A549 treated with RU486 at 1 μM for 4 hours (cell line): ENCODE data around the gene GPRASP1. TPM values are rescaled to one million over a fixed set of nuclear protein-coding genes. Genes with fewer than 3 reads are reported as not detected.

Experiments
- total RNA-seq: library from RNA; stranded (reverse); fragments of 200-300 nt; extraction: Qiagen RNA extraction; gene quantifications from 5 replicates; pipeline ENCODE4 v1.2.3, GENCODE V29; 2022; ENCODE audit warnings: low read depth

The GPRASP1 gene, protein sequence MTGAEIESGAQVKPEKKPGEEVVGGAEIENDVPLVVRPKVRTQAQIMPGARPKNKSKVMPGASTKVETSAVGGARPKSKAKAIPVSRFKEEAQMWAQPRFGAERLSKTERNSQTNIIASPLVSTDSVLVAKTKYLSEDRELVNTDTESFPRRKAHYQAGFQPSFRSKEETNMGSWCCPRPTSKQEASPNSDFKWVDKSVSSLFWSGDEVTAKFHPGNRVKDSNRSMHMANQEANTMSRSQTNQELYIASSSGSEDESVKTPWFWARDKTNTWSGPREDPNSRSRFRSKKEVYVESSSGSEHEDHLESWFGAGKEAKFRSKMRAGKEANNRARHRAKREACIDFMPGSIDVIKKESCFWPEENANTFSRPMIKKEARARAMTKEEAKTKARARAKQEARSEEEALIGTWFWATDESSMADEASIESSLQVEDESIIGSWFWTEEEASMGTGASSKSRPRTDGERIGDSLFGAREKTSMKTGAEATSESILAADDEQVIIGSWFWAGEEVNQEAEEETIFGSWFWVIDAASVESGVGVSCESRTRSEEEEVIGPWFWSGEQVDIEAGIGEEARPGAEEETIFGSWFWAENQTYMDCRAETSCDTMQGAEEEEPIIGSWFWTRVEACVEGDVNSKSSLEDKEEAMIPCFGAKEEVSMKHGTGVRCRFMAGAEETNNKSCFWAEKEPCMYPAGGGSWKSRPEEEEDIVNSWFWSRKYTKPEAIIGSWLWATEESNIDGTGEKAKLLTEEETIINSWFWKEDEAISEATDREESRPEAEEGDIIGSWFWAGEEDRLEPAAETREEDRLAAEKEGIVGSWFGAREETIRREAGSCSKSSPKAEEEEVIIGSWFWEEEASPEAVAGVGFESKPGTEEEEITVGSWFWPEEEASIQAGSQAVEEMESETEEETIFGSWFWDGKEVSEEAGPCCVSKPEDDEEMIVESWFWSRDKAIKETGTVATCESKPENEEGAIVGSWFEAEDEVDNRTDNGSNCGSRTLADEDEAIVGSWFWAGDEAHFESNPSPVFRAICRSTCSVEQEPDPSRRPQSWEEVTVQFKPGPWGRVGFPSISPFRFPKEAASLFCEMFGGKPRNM (N-terminal part only)
- 0.15 to 0.32 TPM (median 0.30 TPM) in 5 replicates for total RNA-seq

DNA sequence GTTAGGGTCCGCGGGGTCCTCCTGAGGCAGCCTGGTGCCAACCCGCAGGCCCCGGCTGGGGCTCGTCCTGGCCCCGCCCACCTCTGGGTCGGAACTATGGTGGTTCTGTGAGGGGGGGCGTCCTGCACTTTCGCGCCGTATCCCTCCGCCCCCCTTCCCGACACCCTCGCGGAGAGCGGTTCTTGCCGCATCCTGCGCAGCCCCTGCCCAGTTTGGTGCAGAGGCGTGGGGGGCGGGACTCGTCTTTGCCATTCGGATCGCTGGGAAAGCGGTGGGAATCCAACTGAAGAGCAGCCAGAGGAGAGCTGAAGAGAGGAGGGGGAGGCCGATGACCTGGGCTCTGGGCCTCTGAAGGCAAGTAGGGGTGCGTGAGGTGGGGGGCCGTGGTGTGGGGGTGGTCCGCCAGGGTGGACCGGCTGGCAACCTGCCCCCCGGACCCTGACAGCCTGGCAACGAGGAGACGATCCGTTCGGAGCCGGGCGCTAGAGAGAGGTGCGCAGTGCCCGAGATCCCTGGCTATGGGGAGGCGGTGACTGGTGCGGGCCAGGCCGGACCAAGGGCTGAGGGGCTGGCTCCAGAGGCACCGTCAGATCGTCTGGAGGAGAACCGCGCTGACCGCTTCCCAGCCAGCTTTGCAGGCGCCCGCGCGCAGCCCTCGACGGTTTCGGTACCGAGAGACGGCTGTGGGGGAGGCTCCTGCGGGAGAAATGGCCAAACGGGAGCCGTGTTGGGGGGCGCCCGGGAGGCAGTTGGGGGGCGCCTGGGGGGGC is at the start of gene GPRASP1:
TSS of gene GPRASP1 (plus strand) at position 242 of the 770 bp plus-strand sequence. CDS start 2,431 bp downstream, outside the sequence.

Other genes with a start within 250 kb of the GPRASP1 start
- gene NXF2B, start 211.5 kb upstream of the GPRASP1 start, total RNA-seq, result not detected in 5 replicates
- gene TCP11X2, start 179.7 kb upstream of the GPRASP1 start, total RNA-seq, result not detected in 5 replicates
- 0.47 to 1.1 TPM (median 0.97 TPM) in 4 of 5 replicates, not detected in the other for gene TMSB15A, start 134.7 kb upstream of the GPRASP1 start, total RNA-seq
- 10.3 to 13.6 TPM (median 11.2 TPM) in 5 replicates for gene ARMCX5, start 52.0 kb upstream of the GPRASP1 start, total RNA-seq
- gene GPRASP2, start 61.0 kb downstream of the GPRASP1 start, total RNA-seq, result 3.6 to 7.9 TPM (median 6.1 TPM) in 5 replicates
- gene GPRASP3, start 69.3 kb downstream of the GPRASP1 start, total RNA-seq, result 2.0 to 4.6 TPM (median 3.5 TPM) in 5 replicates